NCI-H748 treated with DMSO at 0.1 percent for 48 hours (cell line): Measurements from ENCODE around the gene CAV3.

Source experiments
- DNase-seq: peaks from one replicate; lab custom pipeline; 2025; lab: John Stamatoyannopoulos, UW

The CAV3 gene

GRCh38 chr3:8736436-8736835, 2.8 kb downstream of the CAV3 start:
- no peak for DNase-seq

GRCh38 chr3:8737301-8737700, 3.7 kb downstream of the CAV3 start:
- DNase-seq, result no peak

DNA sequence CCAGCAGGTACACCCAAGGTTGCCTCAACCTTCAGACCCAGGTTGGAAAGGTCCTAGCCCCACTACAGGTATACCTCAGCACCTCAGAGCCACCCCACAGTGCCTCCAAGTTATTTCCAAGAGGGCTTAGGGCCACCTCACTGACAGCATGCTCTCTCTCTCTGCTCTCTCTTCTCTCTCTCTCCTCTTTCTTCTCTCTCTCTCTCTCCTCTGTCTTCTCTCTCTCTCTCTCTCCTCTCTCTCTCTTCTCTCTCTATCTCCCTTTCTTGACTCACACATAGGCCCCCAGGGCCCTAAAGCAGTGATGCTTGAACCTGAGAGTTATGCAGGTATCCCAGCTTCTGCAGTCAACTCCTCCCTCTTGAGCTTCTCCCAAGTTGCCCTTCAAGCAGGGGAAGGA, 4.2 kb downstream of the CAV3 start:
- DNase-seq, result no peak

GRCh38 chr3:8738639-8739038, 5.0 kb downstream of the CAV3 start:
- no peak for DNase-seq

DNA sequence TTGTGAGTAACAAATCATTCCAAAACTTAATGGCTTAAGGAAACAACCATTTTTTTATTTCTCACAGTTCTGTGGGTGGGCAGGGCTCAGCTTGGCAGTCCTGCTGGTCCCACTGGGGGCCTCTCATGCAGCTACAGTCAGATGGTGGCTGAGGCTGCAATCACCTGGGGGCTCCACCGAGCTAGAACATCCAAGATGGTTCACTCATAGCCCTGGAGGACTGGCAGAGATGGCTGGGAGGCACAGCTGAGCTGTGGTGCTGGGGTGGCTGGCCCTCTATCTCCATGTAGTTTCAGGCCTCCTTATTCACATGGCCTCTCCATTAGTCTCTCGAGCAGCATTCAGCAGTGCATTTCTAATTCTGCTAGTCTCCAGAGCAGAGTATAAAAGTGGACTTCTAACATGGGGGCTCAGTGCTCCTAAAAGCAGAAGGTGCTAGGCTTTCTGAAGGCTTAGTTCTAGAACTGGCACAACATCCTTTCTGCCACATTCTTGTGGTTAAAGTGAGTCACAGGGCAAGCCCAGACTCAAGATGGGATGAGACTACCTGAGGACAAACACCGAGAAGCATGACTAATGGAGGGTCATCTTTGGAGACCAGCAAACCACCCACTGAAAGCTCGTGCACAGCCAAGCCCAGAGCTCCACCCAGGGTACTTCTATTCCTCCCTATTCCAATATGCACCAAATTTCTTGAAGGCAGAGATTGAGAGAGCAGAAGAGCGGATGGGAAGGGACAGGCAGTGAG, 6.3 kb downstream of the CAV3 start:
- no peak for DNase-seq

DNA sequence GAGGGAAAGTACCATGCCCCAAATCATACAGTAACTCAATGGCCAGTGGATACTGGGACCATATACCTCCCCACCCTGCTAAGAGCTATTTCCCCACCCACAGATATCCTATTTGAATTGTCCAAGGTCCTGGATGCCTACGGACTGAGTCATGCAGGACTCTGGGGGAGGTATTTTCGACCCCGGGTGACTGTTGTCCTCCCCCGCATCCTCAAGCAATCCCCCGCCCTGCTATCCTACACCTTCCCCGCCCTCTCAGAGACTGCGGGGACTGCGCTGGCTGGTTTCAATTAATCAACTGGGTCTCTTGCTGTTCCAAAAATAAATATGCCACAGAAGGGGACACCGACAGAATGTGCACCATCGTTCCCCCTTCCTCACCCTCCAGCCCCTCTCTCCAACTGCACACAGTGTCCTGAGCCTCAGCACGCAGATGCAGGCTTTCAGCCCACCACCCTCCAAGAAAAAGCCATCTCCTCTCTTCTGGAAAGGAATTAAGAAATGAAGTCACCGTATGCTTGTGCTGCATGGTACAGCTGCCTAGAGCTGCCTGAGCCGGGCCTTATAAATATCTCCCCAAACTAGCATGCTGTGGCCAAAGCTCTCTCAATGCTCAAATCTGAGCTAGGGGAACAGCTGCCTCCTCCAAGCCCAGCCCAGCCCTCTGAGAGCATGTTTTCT, 8.1 kb downstream of the CAV3 start:
- no peak for DNase-seq

GRCh38 chr3:8743021-8743601, 9.5 kb downstream of the CAV3 start:
- DNase-seq, result no peak

GRCh38 chr3:8743911-8744310, 10.3 kb downstream of the CAV3 start:
- DNase-seq, result no peak

DNA sequence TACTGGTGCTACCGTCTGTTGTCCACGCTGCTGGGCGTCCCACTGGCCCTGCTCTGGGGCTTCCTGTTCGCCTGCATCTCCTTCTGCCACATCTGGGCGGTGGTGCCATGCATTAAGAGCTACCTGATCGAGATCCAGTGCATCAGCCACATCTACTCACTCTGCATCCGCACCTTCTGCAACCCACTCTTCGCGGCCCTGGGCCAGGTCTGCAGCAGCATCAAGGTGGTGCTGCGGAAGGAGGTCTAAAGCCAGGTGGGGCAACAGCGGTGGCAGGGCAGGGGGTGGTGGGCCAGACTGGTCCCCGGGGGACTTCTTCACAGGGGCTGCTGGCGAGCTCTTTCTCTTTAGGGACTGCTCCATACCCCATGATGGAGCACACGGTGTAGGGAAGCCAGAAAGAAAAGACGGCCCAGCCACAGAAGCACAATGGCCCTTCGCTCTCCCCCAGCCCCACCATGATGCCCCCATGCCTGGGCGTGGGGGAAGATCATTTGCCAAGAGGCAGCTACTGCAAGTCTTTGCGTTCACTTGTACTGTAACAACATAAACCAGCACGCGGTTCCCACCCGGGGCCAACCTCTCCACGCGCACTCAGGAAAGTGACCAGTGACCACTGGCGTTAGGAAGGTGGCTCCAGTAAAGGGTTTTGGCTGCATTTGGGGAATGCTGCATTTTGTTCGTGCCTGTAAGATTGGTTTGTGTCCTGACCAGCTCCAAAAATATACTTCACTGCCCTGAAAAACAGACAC, 12.2 kb downstream of the CAV3 start:
- DNase-seq, result no peak

GRCh38 chr3:8746780-8747345, 13.3 kb downstream of the CAV3 start:
- DNase-seq, result no peak

DNA sequence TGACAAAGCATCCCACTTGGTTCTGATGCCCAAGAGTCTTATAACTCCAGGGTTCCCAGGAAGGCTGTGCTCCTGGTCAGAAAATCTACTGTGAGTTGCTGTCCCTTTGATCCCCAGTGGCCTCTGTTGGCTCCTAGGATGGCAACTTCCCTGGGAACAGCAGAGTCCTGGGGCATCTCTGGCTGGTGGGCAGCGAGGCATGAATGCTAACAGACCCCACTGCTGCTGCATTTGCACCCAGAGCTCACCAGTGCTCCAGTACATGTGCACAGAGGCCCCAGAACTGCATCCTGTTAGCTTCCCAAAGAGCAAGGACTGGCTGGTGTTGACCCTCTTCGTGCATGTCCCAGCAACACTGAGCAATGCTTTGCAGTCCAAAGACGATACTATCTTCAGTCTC, 15.7 kb downstream of the CAV3 start:
- DNase-seq, result no peak

GRCh38 chr3:8752832-8753231, 19.2 kb downstream of the CAV3 start:
- no peak for DNase-seq

- no peak for DNase-seq
These were observed 21.5 kb downstream of the CAV3 start for GRCh38 chr3:8755097-8755496.

DNA sequence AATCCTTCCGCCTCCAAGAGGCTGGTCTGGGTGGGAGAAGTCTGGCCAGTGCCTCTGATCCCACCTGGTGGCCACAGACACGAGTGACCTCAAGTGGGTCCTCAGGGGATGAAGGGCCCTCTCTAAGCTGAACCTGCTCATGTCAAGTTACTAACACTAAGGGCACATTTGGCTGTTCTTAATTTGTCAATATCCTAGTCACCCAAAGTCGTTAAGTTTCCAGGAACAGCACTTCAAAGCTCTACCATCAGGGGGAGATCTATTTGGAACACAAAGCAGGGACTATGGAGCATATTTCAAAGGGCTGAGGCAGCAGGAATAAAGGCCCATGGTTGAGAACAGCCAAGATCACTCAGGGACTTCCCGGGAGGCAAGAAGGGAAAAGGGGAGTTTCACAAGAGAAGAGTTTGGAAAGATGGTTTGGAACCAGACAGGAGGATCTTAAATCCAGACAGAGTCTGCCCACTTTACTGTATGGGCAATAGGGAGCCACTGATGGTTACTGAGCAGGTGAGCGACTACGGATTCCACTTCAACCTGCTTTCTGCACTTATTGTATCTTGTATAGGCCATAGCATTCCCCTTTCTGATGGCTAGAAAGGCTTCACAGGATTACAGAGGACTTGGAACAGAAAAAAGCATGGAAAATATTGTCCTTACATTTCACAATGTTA, 22.1 kb downstream of the CAV3 start:
- DNase-seq, result no peak

DNA sequence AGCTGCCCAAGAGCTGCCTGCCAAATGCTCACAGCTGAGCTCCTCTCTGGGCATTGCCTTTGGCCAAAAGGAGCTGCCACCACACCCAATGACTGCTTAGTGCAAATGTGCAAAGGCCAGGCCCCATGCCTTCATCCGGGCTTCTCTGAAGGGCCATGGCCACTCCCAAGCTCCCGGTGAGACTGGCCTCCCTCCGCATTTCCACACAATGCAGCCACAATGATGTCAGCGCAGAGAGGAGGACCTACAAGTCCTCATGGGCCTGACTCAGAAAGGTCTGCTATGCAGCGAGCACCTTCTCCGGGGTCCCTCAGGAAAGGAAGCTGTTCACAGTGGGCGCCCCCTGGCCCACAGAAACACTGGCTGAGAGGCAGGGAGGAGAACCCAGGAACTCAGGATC, 23.1 kb downstream of the CAV3 start:
- no peak for DNase-seq

DNA sequence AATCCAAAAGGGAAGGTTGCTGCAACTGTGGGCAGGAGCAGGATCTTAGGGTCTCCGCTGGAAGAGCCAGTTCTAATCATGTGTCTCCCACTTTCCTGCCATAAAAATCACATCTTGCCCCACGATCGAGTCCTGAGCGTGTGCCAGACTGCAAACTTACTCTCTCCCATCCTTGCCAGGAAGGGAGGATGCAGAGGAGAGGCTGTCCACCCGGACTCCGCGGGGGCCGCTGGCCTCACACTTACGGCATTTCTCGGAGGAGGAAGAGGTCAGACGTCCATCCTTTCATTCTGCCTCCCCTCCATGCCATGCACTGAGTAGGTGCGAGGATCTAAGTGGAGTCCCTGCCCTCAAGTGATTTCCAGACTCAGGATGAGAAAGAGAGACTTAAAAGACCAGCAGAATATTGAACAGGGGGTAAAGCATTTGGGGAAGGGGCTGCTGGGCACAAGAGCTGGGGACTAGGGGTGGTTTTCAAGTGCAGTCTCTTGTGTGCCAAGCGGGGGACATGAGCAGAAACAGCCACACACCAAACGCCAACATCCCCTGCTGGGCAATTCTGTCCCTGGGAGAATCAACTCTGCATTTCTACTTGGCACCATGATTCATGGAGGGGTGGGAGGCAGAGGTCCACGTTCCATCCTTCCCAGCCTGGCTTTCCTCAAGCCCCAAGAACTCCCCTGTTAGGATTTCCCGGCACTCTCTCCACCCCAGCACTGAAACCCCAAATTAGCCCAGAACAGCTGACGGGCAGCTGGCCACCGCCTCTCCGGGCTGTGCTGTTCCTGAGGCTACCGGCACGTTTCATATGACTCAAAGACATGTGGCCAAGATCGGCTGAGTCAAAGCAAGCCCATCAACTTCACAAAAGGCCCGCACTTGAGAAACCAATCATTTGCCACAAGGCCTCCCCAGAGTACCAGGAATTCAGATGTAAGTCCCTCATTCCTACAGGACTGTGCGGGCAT, 24.2 kb downstream of the CAV3 start:
- DNase-seq, result no peak

DNA sequence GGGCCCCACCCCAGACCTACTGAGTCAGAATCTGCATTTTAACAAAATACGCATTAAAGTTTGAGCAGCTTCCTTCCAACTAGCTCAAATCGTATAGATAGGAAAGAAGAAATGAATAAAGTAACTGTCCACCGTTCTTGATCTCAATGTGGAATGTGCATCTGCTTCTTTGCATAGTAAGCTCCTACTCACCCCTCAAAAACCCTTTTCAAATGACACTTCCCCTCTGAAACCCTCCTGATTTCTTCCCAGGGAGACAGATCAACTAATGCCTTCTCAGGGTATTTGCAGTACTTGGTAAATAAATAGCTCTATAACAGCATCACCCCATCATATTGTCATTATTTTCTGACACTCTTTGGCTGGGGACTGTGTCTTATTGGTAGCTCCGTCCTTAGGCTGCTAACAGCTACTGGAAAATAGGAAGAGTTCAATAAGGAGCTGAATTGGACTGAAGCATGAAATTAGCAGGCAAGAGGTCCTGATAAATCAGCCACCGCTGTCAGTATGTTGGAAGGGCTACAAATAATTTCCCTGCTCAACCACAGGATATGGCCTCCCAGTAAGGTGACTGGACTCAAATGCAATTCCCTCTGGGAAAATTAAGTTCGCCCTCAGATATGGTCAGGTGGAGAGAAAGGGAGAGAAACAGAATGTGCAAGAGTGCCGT, 25.6 kb downstream of the CAV3 start:
- DNase-seq, result no peak

- DNase-seq, result no peak
These were observed 26.5 kb downstream of the CAV3 start for GRCh38 chr3:8760091-8760490.

- no peak for DNase-seq
These were observed 26.9 kb downstream of the CAV3 start for GRCh38 chr3:8760506-8760905.

GRCh38 chr3:8761866-8762265, 28.3 kb downstream of the CAV3 start:
- DNase-seq, result no peak
